DOHH2 (cell line): ENCODE measurements around the gene ZNF365.

Source experiments
- EZH2phosphoT487 ChIP-seq: fragments of 200-600 bp; sonication (generic); IDR thresholded peaks from 2 replicates; pipeline ENCODE4 v1.6.1; 2017; ENCODE audit warnings: borderline replicate concordance, mild to moderate bottlenecking, antibody characterized with exemption, low read length, moderate library complexity, mixed read lengths
- TF ChIP-seq, protein P1 (sequence below): fragments of 200-600 bp; sonication (generic); IDR thresholded peaks from one replicate; pipeline ENCODE4 v1.5.1; 2014; ENCODE audit warnings: antibody characterized with exemption, mild to moderate bottlenecking, low read depth, low read length; ENCODE audit not compliant: poor library complexity, severe bottlenecking

DNA sequence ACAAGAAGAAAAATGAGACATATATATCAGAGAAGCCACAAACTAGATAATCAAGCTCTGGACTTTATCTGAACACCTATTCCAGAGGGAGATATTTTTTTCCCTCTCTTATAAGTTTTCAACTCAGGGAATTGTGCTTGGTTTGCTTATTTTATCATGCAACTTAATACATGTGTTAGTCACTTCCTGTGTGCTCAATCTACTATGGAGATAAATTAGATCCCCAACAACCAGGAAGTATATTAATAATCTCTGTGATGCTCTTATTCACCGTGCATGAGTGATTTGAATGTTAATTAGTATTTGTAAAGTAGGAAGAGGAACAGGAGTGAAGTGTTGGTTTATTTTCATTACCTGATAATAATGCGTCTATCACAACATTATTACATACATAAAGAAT, 38.8 kb upstream of the ZNF365 start:
- no peak for TF ChIP-seq EZH2phosphoT487
- TF ChIP-seq, protein P1, sequence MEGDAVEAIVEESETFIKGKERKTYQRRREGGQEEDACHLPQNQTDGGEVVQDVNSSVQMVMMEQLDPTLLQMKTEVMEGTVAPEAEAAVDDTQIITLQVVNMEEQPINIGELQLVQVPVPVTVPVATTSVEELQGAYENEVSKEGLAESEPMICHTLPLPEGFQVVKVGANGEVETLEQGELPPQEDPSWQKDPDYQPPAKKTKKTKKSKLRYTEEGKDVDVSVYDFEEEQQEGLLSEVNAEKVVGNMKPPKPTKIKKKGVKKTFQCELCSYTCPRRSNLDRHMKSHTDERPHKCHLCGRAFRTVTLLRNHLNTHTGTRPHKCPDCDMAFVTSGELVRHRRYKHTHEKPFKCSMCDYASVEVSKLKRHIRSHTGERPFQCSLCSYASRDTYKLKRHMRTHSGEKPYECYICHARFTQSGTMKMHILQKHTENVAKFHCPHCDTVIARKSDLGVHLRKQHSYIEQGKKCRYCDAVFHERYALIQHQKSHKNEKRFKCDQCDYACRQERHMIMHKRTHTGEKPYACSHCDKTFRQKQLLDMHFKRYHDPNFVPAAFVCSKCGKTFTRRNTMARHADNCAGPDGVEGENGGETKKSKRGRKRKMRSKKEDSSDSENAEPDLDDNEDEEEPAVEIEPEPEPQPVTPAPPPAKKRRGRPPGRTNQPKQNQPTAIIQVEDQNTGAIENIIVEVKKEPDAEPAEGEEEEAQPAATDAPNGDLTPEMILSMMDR, result no peak
